NCI-H2227 (cell line): ENCODE measurements around the gene UNC5C.
"Not testable (repeated sequence)": the region's sequence is repeated elsewhere in the genome, so short reads cannot be mapped to it uniquely, and the experiment has no call there.

Experiments used
- DNase-seq: peaks from one replicate; lab custom pipeline; 2025; ENCODE audit not compliant: unreplicated experiment; lab: John Stamatoyannopoulos, UW

The UNC5C gene

GRCh38 chr4:95183656-95184408 is 364.9 kb downstream of the UNC5C start:
- no peak for DNase-seq

GRCh38 chr4:95181996-95182306 is 366.8 kb downstream of the UNC5C start:
- no peak for DNase-seq

- DNase-seq, result peak; percentile 41
Measured at GRCh38 chr4:95181243-95181995, 367.4 kb downstream of the UNC5C start.

GRCh38 chr4:95180531-95181242 is 368.1 kb downstream of the UNC5C start:
- DNase-seq, result no peak

GRCh38 chr4:95178938-95179337 is 369.8 kb downstream of the UNC5C start:
- no peak for DNase-seq

- not testable (repeated sequence) for DNase-seq
Measured at GRCh38 chr4:95171377-95171776, 377.4 kb downstream of the UNC5C start.

- DNase-seq, result no peak
Measured at GRCh38 chr4:95170176-95170575, 378.6 kb downstream of the UNC5C start.

GRCh38 chr4:95167805-95168204 is 381.0 kb downstream of the UNC5C start:
- no peak for DNase-seq

GRCh38 chr4:95165926-95166524 is 382.7 kb downstream of the UNC5C start:
- peak; percentile 80 for DNase-seq

- no peak for DNase-seq
Measured at GRCh38 chr4:95162867-95163266, 385.9 kb downstream of the UNC5C start.

GRCh38 chr4:95161781-95162469 is 386.8 kb downstream of the UNC5C start:
- DNase-seq, result no peak

- no peak for DNase-seq
Measured at GRCh38 chr4:95159384-95159783, 389.4 kb downstream of the UNC5C start.

GRCh38 chr4:95158626-95159025 is 390.1 kb downstream of the UNC5C start:
- no peak for DNase-seq

GRCh38 chr4:95158045-95158444 is 390.7 kb downstream of the UNC5C start:
- DNase-seq, result no peak

- DNase-seq, result no peak
Measured at GRCh38 chr4:95157596-95157995, 391.2 kb downstream of the UNC5C start.

- DNase-seq, result no peak
Measured at GRCh38 chr4:95156452-95156765, 392.4 kb downstream of the UNC5C start.

- DNase-seq, result peak; percentile 43
Measured at GRCh38 chr4:95155759-95156451, 392.9 kb downstream of the UNC5C start.

GRCh38 chr4:95153182-95153581 is 395.6 kb downstream of the UNC5C start:
- DNase-seq, result no peak

- DNase-seq, result no peak
Measured at GRCh38 chr4:95151255-95151654, 397.5 kb downstream of the UNC5C start.

GRCh38 chr4:95142932-95143331 is 405.8 kb downstream of the UNC5C start:
- no peak for DNase-seq

GRCh38 chr4:95141361-95141760 is 407.4 kb downstream of the UNC5C start:
- DNase-seq, result no peak
